ENCODE measurements around the gene SYNE2.

GRCh38 chr14:64272019-64272418 is 419.2 kb downstream of the SYNE2 start:
- TF ChIP-seq CTCF (IDR thresholded peaks at IDR 0.05): no peak
- no peak for TF ChIP-seq POLR2A (IDR thresholded peaks at IDR 0.05; ENCODE audit: low read depth)
- TF ChIP-seq EP300 (IDR thresholded peaks at IDR 0.05): no peak

Measured in esophagus muscularis mucosa (tissue), 4 donors.